Smooth muscle cell (in vitro differentiated cells): Measurements from ENCODE around the gene ATN1. TPM values are rescaled to one million over a fixed set of nuclear protein-coding genes. Genes with fewer than 3 reads are reported as not detected.

ENCODE experiments used
- DNase-seq: peaks from one replicate; lab custom pipeline; 2025; ENCODE audit not compliant: unreplicated experiment; lab: John Stamatoyannopoulos, UW
- H2AFZ ChIP-seq: fragments of 200-600 bp; sonication (generic); 2 replicates; pipeline ENCODE4 v1.6.0; 2016; ENCODE audit warnings: antibody characterized with exemption, low read depth, mild to moderate bottlenecking
- H3F3A ChIP-seq: fragments of 200-600 bp; sonication (generic); 2 replicates; pipeline ENCODE4 v1.6.0; 2017; ENCODE audit warnings: antibody characterized with exemption, low read depth
- H3K27ac ChIP-seq: fragments of 200-600 bp; sonication (generic); 2 replicates; pipeline ENCODE4 v1.5.1; 2016; ENCODE audit warnings: low read depth, mild to moderate bottlenecking
- H3K27me3 ChIP-seq: fragments of 200-600 bp; sonication (generic); 2 replicates; pipeline ENCODE4 v1.6.1; 2016; ENCODE audit warnings: low read depth, mild to moderate bottlenecking
- H3K36me3 ChIP-seq: fragments of 200-600 bp; sonication (generic); 2 replicates; pipeline ENCODE4 v1.5.1; 2016; ENCODE audit warnings: low read depth
- H3K4me1 ChIP-seq: fragments of 200-600 bp; sonication (generic); 2 replicates; pipeline ENCODE4 v1.5.1; 2016; ENCODE audit warnings: low read depth
- H3K4me2 ChIP-seq: fragments of 200-600 bp; sonication (generic); 2 replicates; pipeline ENCODE4 v1.6.0; 2016; ENCODE audit warnings: mild to moderate bottlenecking
- H3K4me3 ChIP-seq: fragments of 200-600 bp; sonication (generic); 2 replicates; pipeline ENCODE4 v1.5.1; 2016; ENCODE audit warnings: mild to moderate bottlenecking
- H3K79me2 ChIP-seq: fragments of 200-600 bp; sonication (generic); 2 replicates; pipeline ENCODE4 v1.6.0; 2016; ENCODE audit warnings: low read depth, mild to moderate bottlenecking
- H3K9ac ChIP-seq: fragments of 200-600 bp; sonication (generic); 2 replicates; pipeline ENCODE4 v1.6.0; 2016; ENCODE audit warnings: low read depth
- H3K9me3 ChIP-seq: fragments of 200-600 bp; sonication (generic); replicated peaks from 2 replicates; pipeline ENCODE4 v1.5.1; 2016; ENCODE audit warnings: low read depth
- H4K20me1 ChIP-seq: fragments of 200-600 bp; sonication (generic); 2 replicates; pipeline ENCODE4 v1.6.0; 2016; ENCODE audit warnings: low read depth
- CTCF ChIP-seq: fragments of 200-600 bp; sonication (generic); IDR thresholded peaks from 2 replicates; pipeline ENCODE4 v1.5.1; 2017; ENCODE audit warnings: borderline replicate concordance, mild to moderate bottlenecking, antibody characterized with exemption; ENCODE audit not compliant: insufficient read depth, poor library complexity, severe bottlenecking
- WGBS: methylation state at CpG from one replicate; pipeline ENCODE4 v1.1.7; 2016; ENCODE audit warnings: low lambda C conversion rate; 5-methylcytosine and 5-hydroxymethylcytosine counted together
- polyA plus RNA-seq: library from polyadenylated mRNA; unstranded; fragments of >200 nt; fragmentation: Nextera tagmentation; extraction: Ambion mirVana; gene quantifications from 2 replicates; pipeline ENCODE4 v1.2.1, GENCODE V29; 2016
- total RNA-seq: library from RNA; depleted of rRNA; stranded (reverse); fragments of >200 nt; gene quantifications from 2 replicates; pipeline ENCODE4 v1.2.3, GENCODE V29; 2014

Gene ATN1
- total and polyA plus RNA-seq, 2 experiments from 2014 or later = 28.8 to 30.4 TPM

GRCh38 chr12:6935371-6936193 lies 7.8 kb downstream of the ATN1 start:
- H3K9ac ChIP-seq = no peak overlapping the region
- no peaks in the 10 kb centered on the region for H3K9me3 ChIP-seq
- no peaks in the 10 kb centered on the region for H3K36me3 ChIP-seq
- peaks cover 11% of the 10 kb centered on the region for H3K4me1 ChIP-seq
- peak overlapping the region; percentile 49 for H3K27ac ChIP-seq
- 64% methylated on average over 11 of the region's 14 CpGs for WGBS
- peaks cover 39% of the 10 kb centered on the region for H3K79me2 ChIP-seq
- peaks cover 49% of the 10 kb centered on the region for H3F3A ChIP-seq
- no peak overlapping the region for H3K4me3 ChIP-seq
- no peak overlapping the region for H2AFZ ChIP-seq
- H3K27me3 ChIP-seq = no peaks in the 10 kb centered on the region
- peaks cover 40% of the 10 kb centered on the region for H4K20me1 ChIP-seq
- TF ChIP-seq CTCF = no peak
- no peak for DNase-seq
- no peak overlapping the region for H3K4me2 ChIP-seq

GRCh38 chr12:6936194-6936635 lies 8.5 kb downstream of the ATN1 start:
- H3K36me3 ChIP-seq = no peaks in the 10 kb centered on the region
- peaks cover 11% of the 10 kb centered on the region for H3K4me1 ChIP-seq
- 95% methylated on average over 3 of the region's 3 CpGs for WGBS
- peak overlapping the region; percentile 61 for H3K27ac ChIP-seq
- peaks cover 33% of the 10 kb centered on the region for H4K20me1 ChIP-seq
- no peak overlapping the region for H3K4me3 ChIP-seq
- no peak overlapping the region for H3K9ac ChIP-seq
- DNase-seq = no peak
- no peaks in the 10 kb centered on the region for H3K9me3 ChIP-seq
- peaks cover 32% of the 10 kb centered on the region for H3K79me2 ChIP-seq
- H3K27me3 ChIP-seq = no peaks in the 10 kb centered on the region
- no peak for TF ChIP-seq CTCF
- H3F3A ChIP-seq = peaks cover 45% of the 10 kb centered on the region
- no peak overlapping the region for H2AFZ ChIP-seq
- H3K4me2 ChIP-seq = no peak overlapping the region

GRCh38 chr12:6936636-6937480 lies 9.1 kb downstream of the ATN1 start:
- Histone ChIP-seq H3K4me2 (peak overlapping the region; percentile 92), H3K9ac (no peak overlapping the region), H4K20me1 (peaks cover 27% of the 10 kb centered on the region), H3K27ac (peak overlapping the region; percentile 61), H3K4me3 (peak overlapping the region; percentile 64), H2AFZ (no peak overlapping the region), H3K9me3 (no peaks in the 10 kb centered on the region), H3K27me3 (no peaks in the 10 kb centered on the region), H3K4me1 (peaks cover 11% of the 10 kb centered on the region), H3F3A (peaks cover 45% of the 10 kb centered on the region), H3K79me2 (peaks cover 26% of the 10 kb centered on the region), H3K36me3 (no peaks in the 10 kb centered on the region)
- no peak for DNase-seq
- 69% methylated on average over 33 of the region's 36 CpGs for WGBS
- TF ChIP-seq CTCF = no peak
